K562 (cell line): ENCODE measurements around the gene SLC34A3. TPM values are rescaled to one million over a fixed set of nuclear protein-coding genes. Genes with fewer than 3 reads are reported as not detected.
A peak's percentile ranks its signal among the peaks of the same experiment; 100 is the strongest.

Experiments used
- ATAC-seq: fragments of 200-7000 bp; cut with Tn5 transposase; 3 replicates; pipeline ENCODE4 v1.9.1; 2020; ENCODE audit warnings: moderate library complexity
- BruUV-seq: library from RNA; stranded (reverse); fragments of 400-500 nt; replicated peaks from 2 replicates; lab custom pipeline; 2021; lab: Mats Ljungman, UMichigan
- CTCF ChIA-PET: fragments of 300-600 bp; formaldehyde crosslinking; extraction: SDS; loops from one replicate; lab custom pipeline; 2021; ENCODE audit warnings: low intra/inter-chr PET ratio; lab: Yijun Ruan, JAX
- POLR2A ChIA-PET: fragments of 300-600, 350-650 bp; sonication (Branson Sonifier 250); formaldehyde crosslinking; extraction: SDS; loops from one replicate; lab custom pipeline; 2021; ENCODE audit warnings: antibody characterized with exemption, inconsistent platforms; lab: Yijun Ruan, JAX
- DNase-seq, 4 experiments: peaks; one replicate each; pipeline versions ENCODE4 v3.0.0 to v3.0.0-alpha.2; 2011 to 2018; ENCODE audit warnings: low spot score in 3 of 4, mixed read lengths in 3 of 4; ENCODE audit errors: extremely low read depth in 1 of 4
- FAIRE-seq: peaks from 2 replicates; lab custom pipeline; 2011; peaks lifted over from hg19 to GRCh38; lab: Jason Lieb, UNC
- H2AFZ ChIP-seq: 2 replicates; pipeline ENCODE4 v1.6.0; 2011; ENCODE audit warnings: low read depth, low read length, control low read depth, inconsistent platforms
- H3K27ac ChIP-seq: fragments of 200-600 bp; 3 replicates; pipeline ENCODE4 v1.8.0; 2011; ENCODE audit warnings: low read depth, mild to moderate bottlenecking, control low read depth, inconsistent platforms, low read length, moderate library complexity, mixed read lengths; ENCODE audit errors: extremely low read depth
- H3K27me3 ChIP-seq, 2 experiments: fragments of 300-600 bp in 1 of 2; 2 replicates in 1 of 2; 3 replicates in 1 of 2; pipeline versions ENCODE4 v1.6.0 to v1.8.0; 2011; ENCODE audit warnings: inconsistent platforms in 2 of 2, low read length in 2 of 2, mild to moderate bottlenecking in 1 of 2, mixed read lengths in 1 of 2, moderate library complexity in 1 of 2; ENCODE audit not compliant: control insufficient read depth in 2 of 2, insufficient read depth in 2 of 2
- H3K36me3 ChIP-seq: fragments of 300-600 bp; 3 replicates; pipeline ENCODE4 v1.8.0; 2011; ENCODE audit warnings: mild to moderate bottlenecking, low read length, inconsistent platforms; ENCODE audit not compliant: control insufficient read depth, insufficient read depth
- H3K4me1 ChIP-seq, 2 experiments: fragments of 200-600 bp in 1 of 2; replicated peaks in 1 of 2; 2 replicates in 1 of 2; 3 replicates in 1 of 2; pipeline versions ENCODE4 v1.5.1 to v1.8.0; 2011; ENCODE audit warnings: inconsistent platforms in 2 of 2, low read length in 2 of 2, mild to moderate bottlenecking in 1 of 2, mixed read lengths in 1 of 2, moderate library complexity in 1 of 2; ENCODE audit not compliant: control insufficient read depth in 2 of 2, insufficient read depth in 2 of 2
- H3K4me2 ChIP-seq: 2 replicates; pipeline ENCODE4 v1.6.1; 2011; ENCODE audit warnings: low read length, control low read depth, inconsistent platforms, mixed read lengths; ENCODE audit not compliant: insufficient read depth
- H3K4me3 ChIP-seq: fragments of 200-600 bp; sonication (generic), shearing (Covaris generic); 2 replicates; pipeline ENCODE4 v1.5.1; 2016; ENCODE audit warnings: control low read depth, inconsistent platforms
- H3K79me2 ChIP-seq: fragments of 200-600 bp; 3 replicates; pipeline ENCODE4 v1.8.0; 2011; ENCODE audit warnings: low read length, inconsistent platforms; ENCODE audit not compliant: control insufficient read depth, insufficient read depth
- H3K9ac ChIP-seq, 2 experiments: 2 replicates each; pipeline versions ENCODE4 v1.6.0 to v1.6.1; 2011; ENCODE audit warnings: low read depth in 2 of 2, low read length in 2 of 2, control low read depth in 1 of 2, inconsistent platforms in 1 of 2, mild to moderate bottlenecking in 1 of 2, mixed read lengths in 1 of 2; ENCODE audit not compliant: insufficient read depth in 1 of 2
- H3K9me1 ChIP-seq: one replicate; pipeline ENCODE4 v1.6.0; 2011; ENCODE audit warnings: inconsistent platforms, mild to moderate bottlenecking, low read length, moderate library complexity; ENCODE audit not compliant: control insufficient read depth, insufficient read depth
- H3K9me3 ChIP-seq: replicated peaks from 2 replicates; pipeline ENCODE4 v1.5.1; 2011; ENCODE audit warnings: low read depth, low read length, inconsistent platforms; ENCODE audit not compliant: control insufficient read depth, insufficient read depth
- H4K20me1 ChIP-seq: replicated peaks from 2 replicates; pipeline ENCODE4 v1.6.1; 2011; ENCODE audit warnings: low read length, inconsistent platforms, mixed read lengths; ENCODE audit not compliant: control insufficient read depth, insufficient read depth
- ARID2 ChIP-seq: fragments of 450-650 bp; IDR thresholded peaks from 2 replicates; pipeline ENCODE4 v1.6.1; 2017; ENCODE audit warnings: antibody characterized with exemption, mild to moderate bottlenecking
- CEBPZ ChIP-seq: fragments of 150-350 bp; IDR thresholded peaks from 2 replicates; pipeline ENCODE4 v1.6.1; 2014; ENCODE audit warnings: low read depth, mild to moderate bottlenecking, low read length, borderline replicate concordance
- PRPF4 ChIP-seq: fragments of 200-400 bp; formaldehyde crosslinking; IDR thresholded peaks from one replicate; pipeline ENCODE4 v1.6.1; 2017; ENCODE audit warnings: low read length, low read depth, mild to moderate bottlenecking; ENCODE audit not compliant: insufficient read depth, poor library complexity, severe bottlenecking
- SIN3A ChIP-seq, 2 experiments: fragments of 150-350 bp in 1 of 2; IDR thresholded peaks; 2 replicates each; pipeline ENCODE4 v1.6.1; 2011 to 2016; ENCODE audit warnings: borderline replicate concordance in 2 of 2, low read depth in 2 of 2, low read length in 2 of 2, mild to moderate bottlenecking in 2 of 2, moderate library complexity in 2 of 2; ENCODE audit not compliant: control insufficient read depth in 1 of 2
- TSHZ1 ChIP-seq: fragments of 250-450 bp; sonication (Bioruptor Pico); IDR thresholded peaks from 2 replicates; pipeline ENCODE4 v1.4.0; 2020; ENCODE audit warnings: mild to moderate bottlenecking, moderate library complexity
- ZNF41 ChIP-seq: fragments of 250-450 bp; sonication (Bioruptor Pico); conservative IDR thresholded peaks from 2 replicates; pipeline ENCODE4 v1.4.0; 2020; ENCODE audit warnings: mild to moderate bottlenecking
- ZNF696 ChIP-seq: fragments of 250-450 bp; sonication (Bioruptor Pico); conservative IDR thresholded peaks from 2 replicates; pipeline ENCODE4 v1.4.0; 2020; ENCODE audit warnings: mild to moderate bottlenecking, moderate library complexity
- WGBS: fragments of 100-300 bp; shearing (Covaris generic); methylation state at CpG from one replicate; pipeline ENCODE4 v1.1.6; 2016; ENCODE audit warnings: low coverage, mixed read lengths; ENCODE audit not compliant: insufficient coverage; ENCODE audit errors: missing lambda C conversion rate; 5-methylcytosine and 5-hydroxymethylcytosine counted together
- in situ Hi-C: fragments of 300-500 bp; cut with MboI; formaldehyde crosslinking; loops from 4 replicates; pipeline ENCODE4 v1.15.0; 2018; ENCODE audit warnings: inconsistent platforms, mixed read lengths
- intact Hi-C: fragments of 100-400 bp; cut with micrococcal nuclease; formaldehyde crosslinking; loops from 2 replicates; pipeline ENCODE4 v1.14.2; 2022
- polyA plus RNA-seq, 8 experiments: library from polyadenylated mRNA; depleted of rRNA in 4 of 8; stranded (reverse) in 5 of 8; unstranded in 3 of 8; fragments of >200 nt; fragmentation: Nextera tagmentation in 2 of 8; fragmentation: Illumina TruSeq in 1 of 8; extraction: Ambion mirVana in 2 of 8; extraction: Trizol in 1 of 8; gene quantifications; 2 replicates each; pipeline versions ENCODE4 v1.2.1 to v1.2.3, GENCODE V29; 2011 to 2014; ENCODE audit warnings: inconsistent platforms in 1 of 8, missing spikeins in 1 of 8
- total RNA-seq, 7 experiments: library from RNA; depleted of rRNA in 6 of 7; stranded (reverse); fragments of >200 nt in 6 of 7; fragmentation: Illumina TruSeq in 2 of 7; extraction: Trizol in 2 of 7; gene quantifications; 2 replicates each; pipeline versions ENCODE4 v1.2.1 to v1.2.3, GENCODE V29; 2011 to 2021; ENCODE audit warnings: low replicate concordance in 1 of 7
- TF ChIP-seq, protein P1 (sequence below): fragments of 250-450 bp; sonication (Bioruptor Pico); IDR thresholded peaks from 2 replicates; pipeline ENCODE4 v1.4.0; 2020; ENCODE audit warnings: mild to moderate bottlenecking, moderate library complexity
- TF ChIP-seq, protein P2 (sequence below), 2 experiments: fragments of 450-650 bp in 1 of 2; sonication (generic) in 1 of 2; formaldehyde crosslinking; conservative IDR thresholded peaks; 2 replicates each; pipeline versions ENCODE4 v1.4.0 to v1.8.1; 2020 to 2022; ENCODE audit warnings: mild to moderate bottlenecking in 1 of 2, missing genetic modification reagents in 1 of 2

The SLC34A3 gene
- total and polyA plus RNA-seq, 9 of the 15 experiments (the other 6 are each of a cell fraction or from before 2014, with no cell fraction given) = not detected

- H3K4me3 ChIP-seq = peak overlapping the region; percentile 37; the same call in 1 of the 2 replicates
- in situ Hi-C loops (no loop called here), intact Hi-C loops (no loop called here)
- ChIA-PET CTCF (no interaction called here), POLR2A (interaction anchor here (0.6 to 3.2 kb wide), 5 partner anchors 9 to 393 kb away, joined by 3 to 26 read pairs (median 4); partner anchors contain the start of genes ANAPC2, NELFB and SSNA1)
- H4K20me1 ChIP-seq = peaks cover 5% of the 10 kb centered on the region
- no peaks in the 10 kb centered on the region for H3K9me1 ChIP-seq
- peaks cover 8% of the 10 kb centered on the region; the same call in 2 of the 3 replicates for H3K36me3 ChIP-seq
- no peak overlapping the region for H2AFZ ChIP-seq
- H3K4me2 ChIP-seq = peak overlapping the region; percentile 44; the same call in 1 of the 2 replicates
- DNase-seq (no peak), FAIRE-seq (no peak), ATAC-seq (no peak)
- H3K9me3 ChIP-seq = no peaks in the 10 kb centered on the region
- no TSS peak for BruUV-seq
- H3K27ac ChIP-seq = no peak overlapping the region
- no peaks in the 10 kb centered on the region for H3K27me3 ChIP-seq
- H3K79me2 ChIP-seq = peaks cover 61% of the 10 kb centered on the region
- H3K9ac ChIP-seq = peak overlapping the region in 1 of 2 experiments; percentile 89; a peak in 2 of 4 replicates
- peaks cover 22 to 91% of the 10 kb centered on the region in 2 experiments for H3K4me1 ChIP-seq
- 75% methylated on average over 15 of the region's 19 CpGs for WGBS
- TF ChIP-seq, protein P1, sequence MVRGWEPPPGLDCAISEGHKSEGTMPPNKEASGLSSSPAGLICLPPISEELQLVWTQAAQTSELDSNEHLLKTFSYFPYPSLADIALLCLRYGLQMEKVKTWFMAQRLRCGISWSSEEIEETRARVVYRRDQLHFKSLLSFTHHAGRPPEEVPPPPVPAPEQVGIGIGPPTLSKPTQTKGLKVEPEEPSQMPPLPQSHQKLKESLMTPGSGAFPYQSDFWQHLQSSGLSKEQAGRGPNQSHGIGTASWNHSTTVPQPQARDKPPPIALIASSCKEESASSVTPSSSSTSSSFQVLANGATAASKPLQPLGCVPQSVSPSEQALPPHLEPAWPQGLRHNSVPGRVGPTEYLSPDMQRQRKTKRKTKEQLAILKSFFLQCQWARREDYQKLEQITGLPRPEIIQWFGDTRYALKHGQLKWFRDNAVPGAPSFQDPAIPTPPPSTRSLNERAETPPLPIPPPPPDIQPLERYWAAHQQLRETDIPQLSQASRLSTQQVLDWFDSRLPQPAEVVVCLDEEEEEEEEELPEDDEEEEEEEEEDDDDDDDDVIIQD = no peak
- TF ChIP-seq PRPF4 = no peak
- no peak for TF ChIP-seq TSHZ1 (CRISPR knock-in tag)
- no peak for TF ChIP-seq CEBPZ
- no peak for TF ChIP-seq ZNF41 (CRISPR knock-in tag)
- 0 out of 4 replicates have a peak, but pooled peaks of 1 of the 2 experiments have one; percentile 18 for TF ChIP-seq SIN3A (IDR thresholded peaks at IDR 0.05; ENCODE audit: borderline replicate concordance in 2 of 2, control insufficient read depth in 1 of 2, low read depth in 2 of 2, low read length in 2 of 2)
- no peak for TF ChIP-seq ARID2
- TF ChIP-seq, protein P2, sequence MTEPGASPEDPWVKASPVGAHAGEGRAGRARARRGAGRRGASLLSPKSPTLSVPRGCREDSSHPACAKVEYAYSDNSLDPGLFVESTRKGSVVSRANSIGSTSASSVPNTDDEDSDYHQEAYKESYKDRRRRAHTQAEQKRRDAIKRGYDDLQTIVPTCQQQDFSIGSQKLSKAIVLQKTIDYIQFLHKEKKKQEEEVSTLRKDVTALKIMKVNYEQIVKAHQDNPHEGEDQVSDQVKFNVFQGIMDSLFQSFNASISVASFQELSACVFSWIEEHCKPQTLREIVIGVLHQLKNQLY (CRISPR knock-in tag; conservative IDR thresholded peaks at IDR 0.05) = no peak
- TF ChIP-seq ZNF696 (CRISPR knock-in tag) = no peak
Measured at GRCh38 chr9:137198051-137198901, 32.4 kb upstream of the SLC34A3 start.
